HUDEP-2 (cell line): ENCODE data around the gene CRISP3.

Experiments used
- DNase-seq, 76 experiments: peaks; one replicate each; lab custom pipeline; 2025; ENCODE audit not compliant: unreplicated experiment in 76 of 76; lab: John Stamatoyannopoulos, UW

The CRISP3 gene

DNA sequence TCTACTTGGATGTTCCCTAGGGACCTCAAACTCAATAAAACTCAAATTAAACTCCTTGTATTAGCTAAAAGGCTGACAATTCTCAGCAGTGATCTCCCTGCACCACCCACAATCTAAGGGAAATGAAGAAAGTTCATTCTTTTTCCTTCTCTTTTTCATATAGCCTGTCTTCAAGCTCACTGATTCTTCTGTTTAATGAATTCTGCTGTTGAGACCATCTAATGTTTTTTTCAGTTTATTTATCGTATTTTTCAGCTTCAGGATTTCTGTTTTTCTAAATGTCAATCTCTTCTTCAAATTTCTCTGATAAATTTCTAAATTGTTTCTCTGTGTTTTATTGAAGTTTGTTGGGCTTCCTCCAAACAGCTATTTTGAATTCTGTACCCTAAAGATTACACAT is 50.7 kb downstream of the CRISP3 start:
- no peak for DNase-seq

DNA sequence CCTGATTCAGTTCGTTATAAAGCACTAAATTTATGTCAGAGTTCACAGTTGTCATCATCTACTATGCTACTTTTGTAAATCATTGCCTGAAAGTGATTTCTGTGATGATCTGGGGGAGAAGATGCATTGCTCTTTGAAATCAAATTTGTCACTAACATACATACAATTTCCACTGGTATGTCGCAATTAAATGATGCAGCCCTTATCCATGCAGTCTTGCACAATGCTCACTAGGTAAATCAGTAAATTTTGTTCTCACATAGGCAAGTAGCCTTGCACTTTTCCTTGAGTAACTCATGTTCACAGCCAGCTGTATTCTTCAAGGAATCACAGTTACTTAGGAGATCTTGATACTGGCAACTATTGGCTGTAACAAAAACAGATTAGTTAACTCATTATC is 51.7 kb downstream of the CRISP3 start:
- no peak for DNase-seq
